Activated T-cell treated with anti-CD3 and anti-CD28 coated beads, Interleukin-2, amount 50 U/mL, for 72 hours (primary cell): ENCODE results near the gene HRH2. TPM values are rescaled to one million over a fixed set of nuclear protein-coding genes. Genes with fewer than 3 reads are reported as not detected.

Source experiments
- ATAC-seq, 2 donors: fragments of 150-1000 bp; cut with Tn5 transposase; replicated peaks in 1 of 2; 2 replicates each; pipeline ENCODE4 v1.10.0; 2021; ENCODE audit warnings: moderate library complexity in 2 of 2, mild to moderate bottlenecking in 1 of 2
- DNase-seq, 2 donors: peaks; one replicate each; pipeline ENCODE4 v3.0.0; 2021 to 2022; ENCODE audit warnings: mixed read lengths in 1 of 2
- H3K27ac Mint-ChIP-seq: one replicate; pipeline ENCODE4 v1.8.0; 2022; ENCODE audit warnings: mild to moderate bottlenecking, moderate library complexity, mixed read lengths
- H3K27me3 Mint-ChIP-seq: one replicate; pipeline ENCODE4 v1.8.0; 2022; ENCODE audit warnings: low read depth, mixed read lengths
- H3K36me3 Mint-ChIP-seq, 2 donors: one replicate each; pipeline ENCODE4 v1.8.0; 2022; ENCODE audit warnings: mixed read lengths in 2 of 2, mild to moderate bottlenecking in 1 of 2; ENCODE audit not compliant: insufficient read depth in 2 of 2
- H3K4me1 Mint-ChIP-seq: one replicate; pipeline ENCODE4 v1.8.0; 2022; ENCODE audit warnings: low read depth, mixed read lengths
- H3K4me3 Mint-ChIP-seq, 2 donors: one replicate each; pipeline ENCODE4 v1.8.0; 2022; ENCODE audit warnings: mild to moderate bottlenecking in 2 of 2, mixed read lengths in 2 of 2, moderate library complexity in 2 of 2
- H3K9me3 Mint-ChIP-seq, 2 donors: one replicate each; pipeline ENCODE4 v1.8.0; 2022; ENCODE audit warnings: mixed read lengths in 2 of 2
- total RNA-seq, 2 donors: library from RNA; stranded (reverse); gene quantifications; one replicate each; pipeline ENCODE4 v1.2.3, GENCODE V29; 2022

Gene HRH2
- total RNA-seq, 2 donors from 2014 or later: 18.4 to 22.8 TPM

DNA sequence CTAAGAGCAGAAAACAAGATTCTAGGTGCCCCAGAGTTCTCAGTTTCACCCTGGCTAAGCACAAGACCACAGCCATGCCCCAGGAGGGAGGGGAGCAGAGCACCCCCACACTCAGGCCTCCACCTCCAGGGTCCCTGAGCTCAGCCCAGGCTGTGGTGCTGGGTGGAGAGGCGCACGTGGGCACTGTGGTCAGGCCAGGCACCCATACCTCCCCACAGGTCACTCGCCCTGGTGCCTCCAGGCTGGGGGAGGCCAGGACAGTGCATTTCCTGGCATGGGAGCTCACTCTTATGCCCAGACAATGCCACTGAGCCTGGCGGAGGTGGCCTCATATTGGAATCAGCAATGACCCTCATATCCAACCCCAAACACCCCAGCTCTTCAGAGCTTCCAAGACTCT lies 78.8 kb downstream of the HRH2 start:
- DNase-seq: no peak
- Mint-ChIP-seq H3K27ac (no peak overlapping the region), H3K4me1 (no peaks in the 10 kb centered on the region), H3K9me3 (no peaks in the 10 kb centered on the region), H3K36me3 (no peaks in the 10 kb centered on the region), H3K27me3 (peaks cover 10% of the 10 kb centered on the region), H3K4me3 (no peak overlapping the region)
- ATAC-seq: no peak

DNA sequence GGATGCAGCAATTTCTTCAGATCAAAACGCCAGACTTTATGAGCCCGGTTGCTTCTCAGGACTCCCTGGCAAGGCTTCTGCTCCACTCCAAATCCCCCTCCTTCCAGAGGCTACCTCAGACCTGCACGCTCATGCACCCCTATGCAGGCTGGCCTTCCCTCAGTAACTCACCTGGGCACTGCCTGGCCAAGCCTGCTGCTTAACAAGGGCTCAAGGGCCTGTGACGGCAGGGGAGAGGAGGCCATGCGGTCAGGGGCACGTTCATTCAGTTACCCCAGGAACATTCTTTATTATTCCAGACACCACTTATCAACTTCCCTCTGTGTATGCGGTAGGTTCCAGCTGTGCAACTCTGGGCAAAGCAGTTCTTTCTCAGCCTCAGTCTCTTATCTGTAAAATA lies 79.6 kb downstream of the HRH2 start:
- Mint-ChIP-seq H3K36me3 (no peaks in the 10 kb centered on the region), H3K27me3 (peaks cover 11% of the 10 kb centered on the region), H3K4me1 (no peaks in the 10 kb centered on the region), H3K9me3 (no peaks in the 10 kb centered on the region), H3K27ac (no peak overlapping the region), H3K4me3 (no peak overlapping the region)
- ATAC-seq (no peak), DNase-seq (no peak)

DNA sequence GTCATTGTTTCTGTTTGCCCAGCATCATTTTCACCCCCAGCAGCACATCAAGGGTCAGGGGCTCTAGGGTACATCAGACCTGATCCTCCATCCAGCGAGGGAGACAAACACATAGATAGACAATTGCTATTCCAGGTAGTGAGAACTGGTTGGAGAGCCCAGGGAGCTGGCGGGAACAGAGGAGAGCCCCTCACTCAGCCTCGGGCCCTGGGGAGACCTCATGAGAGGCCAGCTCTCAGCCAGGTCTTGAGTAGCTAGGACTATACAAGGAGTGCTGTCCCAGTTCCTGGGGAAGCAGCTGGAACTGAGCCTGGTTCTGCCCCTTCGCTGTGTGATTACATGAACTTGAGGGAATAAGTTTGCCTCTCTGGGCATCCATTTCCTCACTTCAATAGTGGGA lies 80.3 kb downstream of the HRH2 start:
- no peak overlapping the region for H3K27ac Mint-ChIP-seq
- H3K4me1 Mint-ChIP-seq: no peaks in the 10 kb centered on the region
- H3K27me3 Mint-ChIP-seq: peaks cover 16% of the 10 kb centered on the region
- ATAC-seq (no peak), DNase-seq (no peak)
- no peaks in the 10 kb centered on the region for H3K36me3 Mint-ChIP-seq
- no peak overlapping the region for H3K4me3 Mint-ChIP-seq
- no peaks in the 10 kb centered on the region for H3K9me3 Mint-ChIP-seq

DNA sequence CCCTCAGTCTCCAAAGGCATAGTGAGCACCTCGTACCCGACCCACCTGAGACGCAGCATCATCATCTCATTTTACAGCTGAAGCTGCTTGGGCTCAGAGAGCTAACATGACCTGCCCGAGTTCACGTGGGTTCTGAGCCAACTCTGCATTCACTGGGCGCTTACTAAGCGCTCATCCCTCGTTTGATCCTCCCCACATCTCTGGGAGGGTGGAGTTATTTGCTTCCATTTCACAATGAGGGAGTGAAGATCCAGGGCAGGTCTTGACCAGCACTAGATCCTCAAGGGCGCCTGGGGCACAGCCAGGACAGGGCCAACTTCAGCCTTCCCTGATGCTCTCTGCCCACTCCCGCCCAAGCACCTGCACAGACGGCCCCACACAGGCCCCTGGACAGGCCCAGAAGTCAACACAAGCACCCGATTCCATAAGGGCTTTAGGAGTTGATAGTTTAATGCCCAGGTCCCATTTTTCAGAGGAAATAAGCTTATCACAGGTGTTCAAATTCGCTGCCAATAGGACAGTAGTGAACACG lies 80.8 kb downstream of the HRH2 start:
- Mint-ChIP-seq H3K9me3 (no peaks in the 10 kb centered on the region), H3K27me3 (peaks cover 20% of the 10 kb centered on the region), H3K36me3 (no peaks in the 10 kb centered on the region), H3K4me3 (no peak overlapping the region), H3K4me1 (no peaks in the 10 kb centered on the region), H3K27ac (no peak overlapping the region)
- no peak for ATAC-seq
- no peak for DNase-seq

DNA sequence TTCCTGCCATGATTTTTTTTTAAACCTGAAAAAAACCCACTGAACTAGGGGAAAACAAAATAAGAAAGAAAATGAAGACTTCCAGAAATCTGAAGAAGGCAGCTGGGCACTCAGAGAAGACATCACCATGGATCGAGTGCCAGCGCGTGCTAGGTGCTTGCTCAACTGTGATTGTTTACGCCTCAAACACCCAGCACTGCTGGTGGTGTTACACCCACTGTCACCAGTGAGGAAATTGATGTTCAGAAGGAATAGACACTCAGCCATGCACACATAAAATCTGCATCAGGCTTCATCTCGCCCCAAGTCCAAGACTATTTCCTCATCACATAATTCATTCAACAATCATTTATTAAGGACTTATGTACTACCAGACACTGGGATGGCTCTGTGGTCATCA lies 82.1 kb downstream of the HRH2 start:
- Mint-ChIP-seq H3K27me3 (peaks cover 31% of the 10 kb centered on the region), H3K9me3 (no peaks in the 10 kb centered on the region), H3K4me1 (no peaks in the 10 kb centered on the region), H3K4me3 (no peak overlapping the region), H3K27ac (no peak overlapping the region), H3K36me3 (no peaks in the 10 kb centered on the region)
- DNase-seq (no peak), ATAC-seq (no peak)

DNA sequence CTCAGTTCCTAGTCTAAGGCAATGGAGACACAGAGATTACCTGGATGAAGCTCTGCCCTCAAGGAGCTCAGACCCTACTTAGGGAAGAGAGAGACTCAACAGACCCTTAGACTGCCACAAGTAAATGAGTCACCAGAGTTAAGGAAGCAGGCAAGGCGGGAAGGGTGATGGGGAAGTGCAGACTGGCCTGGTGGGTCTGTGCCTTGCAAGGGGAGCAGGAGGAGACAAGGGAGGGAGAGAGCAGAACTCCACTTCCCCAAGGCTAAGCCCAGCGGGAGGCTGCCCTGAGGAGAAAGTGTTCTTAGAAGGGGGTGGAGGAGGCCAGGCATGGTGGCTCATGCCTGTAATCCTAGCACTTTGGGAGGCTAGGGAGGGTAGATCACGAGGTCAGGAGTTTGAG lies 83.7 kb downstream of the HRH2 start:
- Mint-ChIP-seq H3K36me3 (no peaks in the 10 kb centered on the region), H3K27me3 (peaks cover 36% of the 10 kb centered on the region), H3K27ac (no peak overlapping the region), H3K4me1 (no peaks in the 10 kb centered on the region), H3K4me3 (no peak overlapping the region), H3K9me3 (no peaks in the 10 kb centered on the region)
- ATAC-seq (no peak), DNase-seq (no peak)

DNA sequence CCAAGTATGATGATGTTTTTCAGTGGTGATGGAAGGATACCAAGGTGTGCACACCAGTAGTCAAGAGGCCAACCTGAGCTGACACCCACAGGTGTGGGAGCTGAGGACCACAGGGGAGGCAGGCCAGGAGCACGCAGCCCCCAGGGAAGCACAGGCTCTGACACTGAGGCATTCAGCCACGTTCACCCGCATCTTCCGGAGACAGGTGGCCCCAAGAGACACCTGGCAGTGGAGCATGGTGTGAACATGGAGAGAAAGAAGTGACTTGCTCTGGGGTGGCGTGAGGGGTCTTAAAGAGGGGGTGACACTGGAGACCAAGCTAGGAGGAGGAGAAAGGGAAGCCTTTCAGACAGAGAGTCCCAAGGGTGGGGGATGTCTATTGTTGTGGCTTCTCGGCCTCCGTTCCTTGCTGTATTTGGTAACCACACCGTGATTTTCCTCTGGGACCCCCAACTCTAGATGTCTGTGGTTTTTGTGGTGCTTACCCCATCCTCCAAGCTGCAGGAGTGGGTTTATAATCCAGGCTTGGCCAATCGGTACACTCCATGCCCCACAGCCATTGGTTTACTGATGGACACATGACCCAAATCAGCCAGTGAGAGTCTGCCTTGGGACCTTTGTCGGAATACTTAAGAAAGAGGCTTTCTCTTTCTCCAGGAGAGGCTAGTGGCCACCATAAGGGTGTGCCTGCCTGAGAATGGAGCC lies 84.6 kb downstream of the HRH2 start:
- Mint-ChIP-seq H3K27me3 (peaks cover 36% of the 10 kb centered on the region), H3K36me3 (no peaks in the 10 kb centered on the region), H3K4me3 (no peak overlapping the region), H3K9me3 (no peaks in the 10 kb centered on the region), H3K27ac (no peak overlapping the region), H3K4me1 (no peaks in the 10 kb centered on the region)
- no peak for DNase-seq
- no peak for ATAC-seq

DNA sequence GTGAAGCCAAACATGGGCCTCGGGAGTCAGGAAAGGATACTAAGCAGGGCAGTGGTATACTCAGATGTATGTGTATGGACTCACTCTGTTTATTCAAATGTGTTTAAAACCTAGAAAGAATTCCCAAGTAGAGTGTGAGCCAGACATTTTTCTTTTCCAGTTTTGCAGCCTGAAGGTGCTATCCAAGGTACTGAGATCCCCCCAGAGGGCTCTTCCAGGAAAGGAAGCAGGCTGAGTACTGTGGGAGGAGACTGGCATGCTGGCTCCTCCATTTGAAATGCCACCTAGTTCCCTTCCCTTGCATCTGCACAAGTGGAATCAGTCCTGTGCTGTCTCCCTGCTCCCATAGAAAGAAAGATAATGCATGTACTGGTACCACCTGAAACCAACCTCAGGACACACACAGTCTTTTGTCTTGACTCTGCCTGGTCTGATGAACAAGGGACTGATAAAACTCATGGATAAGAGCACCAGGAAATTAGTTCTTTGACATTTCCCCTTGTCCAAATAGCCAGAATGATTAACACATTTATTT lies 85.9 kb downstream of the HRH2 start:
- Mint-ChIP-seq H3K9me3 (no peaks in the 10 kb centered on the region), H3K4me1 (no peaks in the 10 kb centered on the region), H3K36me3 (no peaks in the 10 kb centered on the region), H3K4me3 (no peak overlapping the region), H3K27me3 (peaks cover 39% of the 10 kb centered on the region), H3K27ac (no peak overlapping the region)
- DNase-seq (no peak), ATAC-seq (no peak)

DNA sequence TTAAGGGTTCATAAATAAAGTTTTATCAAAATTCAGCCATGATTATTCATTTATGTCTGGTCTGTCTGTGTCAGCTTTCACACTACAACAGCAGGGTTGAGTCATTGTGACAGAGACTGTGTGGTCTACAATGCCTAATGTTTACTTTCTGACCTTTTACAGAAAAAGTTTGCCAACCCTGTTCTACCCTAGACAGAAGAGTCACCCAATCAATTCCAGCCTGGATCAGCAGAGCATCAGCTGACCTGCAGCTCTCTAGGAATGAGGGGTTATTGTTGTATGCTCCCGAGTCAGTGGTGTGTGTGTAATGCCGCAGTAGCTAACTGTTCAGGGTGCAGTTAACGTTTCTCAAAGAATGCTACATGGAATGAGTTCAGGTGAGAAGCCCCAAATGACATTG lies 87.3 kb downstream of the HRH2 start:
- H3K4me1 Mint-ChIP-seq: no peaks in the 10 kb centered on the region
- ATAC-seq (peak in 1 of 2 donors; percentile 55), DNase-seq (no peak)
- no peak overlapping the region for H3K27ac Mint-ChIP-seq
- no peak overlapping the region for H3K4me3 Mint-ChIP-seq
- no peaks in the 10 kb centered on the region for H3K36me3 Mint-ChIP-seq
- H3K27me3 Mint-ChIP-seq: peaks cover 45% of the 10 kb centered on the region
- no peaks in the 10 kb centered on the region for H3K9me3 Mint-ChIP-seq

DNA sequence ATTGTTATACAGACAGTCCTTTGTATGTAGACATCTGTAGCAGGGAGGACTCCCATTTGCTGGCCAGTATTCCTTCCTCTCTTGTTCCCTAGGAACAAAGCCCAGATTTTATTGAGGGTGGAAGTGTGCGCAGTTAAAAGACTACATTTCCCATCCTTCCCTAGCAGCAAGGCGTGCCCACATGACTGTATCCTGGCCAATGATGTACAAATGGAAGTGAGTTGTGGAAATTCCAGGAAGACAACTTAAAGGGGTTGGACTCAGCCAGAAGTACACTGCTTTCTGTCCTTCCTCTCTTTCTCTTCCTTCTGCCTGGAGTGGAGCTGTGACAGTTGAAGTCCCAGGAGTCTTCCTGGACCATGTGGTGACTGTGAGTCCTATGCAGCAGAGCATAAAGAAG lies 89.0 kb downstream of the HRH2 start:
- Mint-ChIP-seq H3K9me3 (no peaks in the 10 kb centered on the region), H3K27me3 (peaks cover 39% of the 10 kb centered on the region), H3K4me3 (no peak overlapping the region), H3K27ac (no peak overlapping the region), H3K36me3 (no peaks in the 10 kb centered on the region), H3K4me1 (no peaks in the 10 kb centered on the region)
- ATAC-seq (no peak), DNase-seq (no peak)

DNA sequence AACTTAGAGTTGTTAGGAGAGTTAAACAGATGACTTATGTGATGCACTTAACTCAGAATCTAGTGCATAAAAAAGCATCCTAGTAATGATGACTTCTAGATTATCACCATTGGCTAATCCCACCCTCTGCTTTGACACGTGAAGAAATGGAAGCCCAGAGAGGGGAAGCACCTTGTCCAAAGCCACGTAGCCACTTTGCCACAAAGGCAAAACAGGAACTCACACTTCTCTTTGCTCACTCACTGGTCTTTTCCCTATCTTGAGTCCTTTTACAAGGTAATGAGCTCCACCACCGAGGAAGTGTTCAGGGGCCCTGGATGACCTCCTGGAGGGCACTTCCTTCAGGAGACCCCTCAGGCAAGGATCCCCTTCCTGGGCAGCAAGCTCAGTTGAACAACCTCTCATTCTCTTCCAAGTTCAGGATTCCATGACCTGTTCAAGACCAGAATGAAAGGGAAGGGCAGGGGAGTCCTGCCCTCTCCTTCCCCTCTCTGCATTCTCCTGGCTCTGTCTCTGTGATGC lies 89.7 kb downstream of the HRH2 start:
- Mint-ChIP-seq H3K36me3 (no peaks in the 10 kb centered on the region), H3K4me1 (no peaks in the 10 kb centered on the region), H3K9me3 (no peaks in the 10 kb centered on the region), H3K27ac (no peak overlapping the region), H3K27me3 (peaks cover 43% of the 10 kb centered on the region), H3K4me3 (no peak overlapping the region)
- no peak for ATAC-seq
- no peak for DNase-seq

DNA sequence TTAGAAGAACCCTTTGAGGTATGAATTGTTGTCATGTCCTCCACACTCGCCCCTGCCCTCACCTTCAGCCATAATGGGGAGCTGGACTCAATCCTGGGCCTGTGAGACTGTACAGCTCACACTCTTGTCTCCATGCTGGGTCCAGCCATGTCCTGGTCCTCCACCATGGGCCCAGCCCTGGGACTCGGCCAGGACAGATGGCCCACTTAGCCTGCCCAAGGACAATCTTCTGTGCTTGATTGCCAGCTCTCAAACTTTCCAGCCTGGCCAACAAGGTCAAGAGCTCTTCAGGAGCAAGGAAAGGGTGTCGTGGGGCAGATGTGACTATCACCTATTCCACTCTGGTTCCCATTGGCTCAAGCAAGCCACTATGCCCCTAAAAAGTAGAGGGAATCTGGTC lies 90.8 kb downstream of the HRH2 start:
- DNase-seq (no peak), ATAC-seq (no peak)
- Mint-ChIP-seq H3K27me3 (peaks cover 35% of the 10 kb centered on the region), H3K4me1 (no peaks in the 10 kb centered on the region), H3K27ac (no peak overlapping the region), H3K36me3 (no peaks in the 10 kb centered on the region), H3K4me3 (no peak overlapping the region), H3K9me3 (no peaks in the 10 kb centered on the region)

DNA sequence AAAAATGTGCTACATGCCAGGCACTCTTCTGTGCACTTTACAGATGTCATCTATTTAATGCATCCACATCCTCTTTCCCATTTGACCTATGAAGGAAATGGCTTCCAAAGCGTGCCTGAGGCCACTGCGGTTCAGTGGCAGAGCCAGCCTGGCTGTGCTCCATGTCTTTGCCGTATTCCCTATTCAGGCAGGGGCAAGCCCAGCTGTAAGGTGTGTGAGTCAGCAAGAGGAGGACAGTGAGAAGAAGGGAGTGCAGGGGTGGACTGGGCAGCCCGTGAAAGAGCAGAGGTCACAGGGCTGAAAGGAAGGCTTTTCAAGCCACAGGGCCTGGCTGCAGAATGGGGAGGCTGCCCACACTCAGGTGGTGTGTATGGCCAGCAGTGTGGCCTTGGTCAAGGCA lies 91.7 kb downstream of the HRH2 start:
- Mint-ChIP-seq H3K4me3 (no peak overlapping the region), H3K9me3 (no peaks in the 10 kb centered on the region), H3K27me3 (peaks cover 35% of the 10 kb centered on the region), H3K4me1 (no peaks in the 10 kb centered on the region), H3K36me3 (no peaks in the 10 kb centered on the region), H3K27ac (no peak overlapping the region)
- no peak for DNase-seq
- no peak for ATAC-seq

DNA sequence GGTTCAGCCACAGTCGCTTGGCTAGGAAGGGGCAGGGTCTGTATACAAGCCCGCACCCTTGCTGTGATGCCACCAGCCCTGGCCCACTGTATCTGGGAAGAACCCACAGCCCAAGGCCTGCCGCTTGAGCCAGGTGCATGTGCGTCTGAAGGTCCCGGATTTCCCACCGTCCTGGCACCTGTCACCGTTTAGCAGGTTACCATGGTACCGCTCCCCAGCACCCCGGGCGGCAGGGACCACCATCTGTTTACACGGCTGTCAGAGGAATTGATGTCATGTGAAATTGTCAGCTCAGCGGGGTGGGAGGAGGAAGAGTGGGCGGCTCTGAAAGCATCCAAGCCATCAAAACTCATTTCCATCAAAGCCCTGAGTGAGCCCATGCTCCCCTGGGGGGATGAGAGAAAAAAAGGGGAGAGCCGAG lies 92.7 kb downstream of the HRH2 start:
- Mint-ChIP-seq H3K27me3 (peaks cover 42% of the 10 kb centered on the region), H3K9me3 (no peaks in the 10 kb centered on the region), H3K4me3 (no peak overlapping the region), H3K36me3 (no peaks in the 10 kb centered on the region), H3K4me1 (no peaks in the 10 kb centered on the region), H3K27ac (no peak overlapping the region)
- ATAC-seq (no peak), DNase-seq (no peak)
